Liver (tissue), 3 donors: Measurements from ENCODE around the gene E2F7.

Experiments used
- EGR1 ChIP-seq, 2 donors: IDR thresholded peaks; 2 replicates each; pipeline ENCODE4 v1.6.1; 2016 to 2018; ENCODE audit warnings: antibody characterized with exemption in 2 of 2, low read depth in 2 of 2
- FOXA1 ChIP-seq: IDR thresholded peaks from 2 replicates; pipeline ENCODE4 v1.6.1; 2016; ENCODE audit warnings: antibody characterized with exemption
- GABPA ChIP-seq, 2 donors: IDR thresholded peaks in 1 of 2; conservative IDR thresholded peaks in 1 of 2; 2 replicates each; pipeline ENCODE4 v1.6.1; 2016; ENCODE audit warnings: antibody characterized with exemption in 2 of 2, mild to moderate bottlenecking in 1 of 2, moderate library complexity in 1 of 2
- JUND ChIP-seq, 2 donors: IDR thresholded peaks; 2 replicates each; pipeline ENCODE4 v1.6.1; 2016; ENCODE audit warnings: antibody characterized with exemption in 2 of 2
- NR2F2 ChIP-seq: IDR thresholded peaks from 2 replicates; pipeline ENCODE4 v1.6.1; 2016; ENCODE audit warnings: antibody characterized with exemption
- RAD21 ChIP-seq, 2 donors: IDR thresholded peaks; 2 replicates each; pipeline ENCODE4 v1.6.1; 2016; ENCODE audit warnings: antibody characterized with exemption in 2 of 2, mild to moderate bottlenecking in 2 of 2
- SP1 ChIP-seq: IDR thresholded peaks from 2 replicates; pipeline ENCODE4 v1.6.1; 2018; ENCODE audit warnings: antibody characterized with exemption, mild to moderate bottlenecking
- TAF1 ChIP-seq: conservative IDR thresholded peaks from 2 replicates; pipeline ENCODE4 v1.6.1; 2016; ENCODE audit warnings: antibody characterized with exemption, mild to moderate bottlenecking
- TF ChIP-seq, protein P1 (sequence below): fragments of 150-350 bp; IDR thresholded peaks from 2 replicates; pipeline ENCODE4 v1.5.1; 2017; ENCODE audit warnings: improper control_type of control experiment, low read depth, low read length; ENCODE audit not compliant: missing input control
- TF ChIP-seq, protein P2 (sequence below): IDR thresholded peaks from 2 replicates; pipeline ENCODE4 v1.6.1; 2016; ENCODE audit warnings: antibody characterized with exemption
- TF ChIP-seq, protein P3 (sequence below): IDR thresholded peaks from 2 replicates; pipeline ENCODE4 v1.6.1; 2016; ENCODE audit warnings: antibody characterized with exemption
- TF ChIP-seq, protein P4 (sequence below): IDR thresholded peaks from 2 replicates; pipeline ENCODE4 v1.6.1; 2016; ENCODE audit warnings: antibody characterized with exemption, mild to moderate bottlenecking
- TF ChIP-seq, protein P5 (sequence below): IDR thresholded peaks from 2 replicates; pipeline ENCODE4 v1.6.1; 2016; ENCODE audit warnings: antibody characterized with exemption
- donor health status: healthy.
- donor health status: healthy.

DNA sequence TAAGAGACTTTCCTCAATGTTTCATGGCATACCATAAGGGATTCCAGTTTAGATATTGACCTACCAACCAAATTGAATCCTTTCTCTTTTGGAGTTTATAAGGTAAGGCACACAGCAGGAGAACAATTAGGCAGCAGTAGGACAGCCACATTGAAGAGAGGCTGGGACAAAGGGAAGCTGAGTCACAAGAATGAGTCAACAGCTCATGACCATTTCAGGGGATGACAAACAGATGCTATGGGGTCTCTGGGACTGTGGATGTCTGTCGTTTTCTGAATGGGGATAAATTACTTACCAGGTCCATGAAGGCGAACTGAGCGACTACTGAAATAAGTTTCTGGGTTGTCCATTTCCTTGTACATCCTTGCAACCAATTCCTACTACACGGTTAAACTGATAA lies 48.6 kb upstream of the E2F7 start:
- no peak for TF ChIP-seq RAD21 (IDR thresholded peaks at IDR 0.05)
- TF ChIP-seq, protein P1, sequence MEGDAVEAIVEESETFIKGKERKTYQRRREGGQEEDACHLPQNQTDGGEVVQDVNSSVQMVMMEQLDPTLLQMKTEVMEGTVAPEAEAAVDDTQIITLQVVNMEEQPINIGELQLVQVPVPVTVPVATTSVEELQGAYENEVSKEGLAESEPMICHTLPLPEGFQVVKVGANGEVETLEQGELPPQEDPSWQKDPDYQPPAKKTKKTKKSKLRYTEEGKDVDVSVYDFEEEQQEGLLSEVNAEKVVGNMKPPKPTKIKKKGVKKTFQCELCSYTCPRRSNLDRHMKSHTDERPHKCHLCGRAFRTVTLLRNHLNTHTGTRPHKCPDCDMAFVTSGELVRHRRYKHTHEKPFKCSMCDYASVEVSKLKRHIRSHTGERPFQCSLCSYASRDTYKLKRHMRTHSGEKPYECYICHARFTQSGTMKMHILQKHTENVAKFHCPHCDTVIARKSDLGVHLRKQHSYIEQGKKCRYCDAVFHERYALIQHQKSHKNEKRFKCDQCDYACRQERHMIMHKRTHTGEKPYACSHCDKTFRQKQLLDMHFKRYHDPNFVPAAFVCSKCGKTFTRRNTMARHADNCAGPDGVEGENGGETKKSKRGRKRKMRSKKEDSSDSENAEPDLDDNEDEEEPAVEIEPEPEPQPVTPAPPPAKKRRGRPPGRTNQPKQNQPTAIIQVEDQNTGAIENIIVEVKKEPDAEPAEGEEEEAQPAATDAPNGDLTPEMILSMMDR: no peak
- TF ChIP-seq GABPA (IDR thresholded peaks at IDR 0.05 in 1 of 2, conservative IDR thresholded peaks at IDR 0.05 in 1 of 2): no peak
- TF ChIP-seq, protein P2, sequence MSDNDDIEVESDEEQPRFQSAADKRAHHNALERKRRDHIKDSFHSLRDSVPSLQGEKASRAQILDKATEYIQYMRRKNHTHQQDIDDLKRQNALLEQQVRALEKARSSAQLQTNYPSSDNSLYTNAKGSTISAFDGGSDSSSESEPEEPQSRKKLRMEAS: no peak
- no peak for TF ChIP-seq TAF1
- no peak for TF ChIP-seq SP1
- no peak for TF ChIP-seq JUND (IDR thresholded peaks at IDR 0.05)
- no peak for TF ChIP-seq EGR1 (IDR thresholded peaks at IDR 0.05; ENCODE audit: low read depth in 2 of 2)
- TF ChIP-seq, protein P3, sequence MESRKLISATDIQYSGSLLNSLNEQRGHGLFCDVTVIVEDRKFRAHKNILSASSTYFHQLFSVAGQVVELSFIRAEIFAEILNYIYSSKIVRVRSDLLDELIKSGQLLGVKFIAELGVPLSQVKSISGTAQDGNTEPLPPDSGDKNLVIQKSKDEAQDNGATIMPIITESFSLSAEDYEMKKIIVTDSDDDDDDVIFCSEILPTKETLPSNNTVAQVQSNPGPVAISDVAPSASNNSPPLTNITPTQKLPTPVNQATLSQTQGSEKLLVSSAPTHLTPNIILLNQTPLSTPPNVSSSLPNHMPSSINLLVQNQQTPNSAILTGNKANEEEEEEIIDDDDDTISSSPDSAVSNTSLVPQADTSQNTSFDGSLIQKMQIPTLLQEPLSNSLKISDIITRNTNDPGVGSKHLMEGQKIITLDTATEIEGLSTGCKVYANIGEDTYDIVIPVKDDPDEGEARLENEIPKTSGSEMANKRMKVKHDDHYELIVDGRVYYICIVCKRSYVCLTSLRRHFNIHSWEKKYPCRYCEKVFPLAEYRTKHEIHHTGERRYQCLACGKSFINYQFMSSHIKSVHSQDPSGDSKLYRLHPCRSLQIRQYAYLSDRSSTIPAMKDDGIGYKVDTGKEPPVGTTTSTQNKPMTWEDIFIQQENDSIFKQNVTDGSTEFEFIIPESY: no peak
- TF ChIP-seq FOXA1: no peak
- TF ChIP-seq, protein P4, sequence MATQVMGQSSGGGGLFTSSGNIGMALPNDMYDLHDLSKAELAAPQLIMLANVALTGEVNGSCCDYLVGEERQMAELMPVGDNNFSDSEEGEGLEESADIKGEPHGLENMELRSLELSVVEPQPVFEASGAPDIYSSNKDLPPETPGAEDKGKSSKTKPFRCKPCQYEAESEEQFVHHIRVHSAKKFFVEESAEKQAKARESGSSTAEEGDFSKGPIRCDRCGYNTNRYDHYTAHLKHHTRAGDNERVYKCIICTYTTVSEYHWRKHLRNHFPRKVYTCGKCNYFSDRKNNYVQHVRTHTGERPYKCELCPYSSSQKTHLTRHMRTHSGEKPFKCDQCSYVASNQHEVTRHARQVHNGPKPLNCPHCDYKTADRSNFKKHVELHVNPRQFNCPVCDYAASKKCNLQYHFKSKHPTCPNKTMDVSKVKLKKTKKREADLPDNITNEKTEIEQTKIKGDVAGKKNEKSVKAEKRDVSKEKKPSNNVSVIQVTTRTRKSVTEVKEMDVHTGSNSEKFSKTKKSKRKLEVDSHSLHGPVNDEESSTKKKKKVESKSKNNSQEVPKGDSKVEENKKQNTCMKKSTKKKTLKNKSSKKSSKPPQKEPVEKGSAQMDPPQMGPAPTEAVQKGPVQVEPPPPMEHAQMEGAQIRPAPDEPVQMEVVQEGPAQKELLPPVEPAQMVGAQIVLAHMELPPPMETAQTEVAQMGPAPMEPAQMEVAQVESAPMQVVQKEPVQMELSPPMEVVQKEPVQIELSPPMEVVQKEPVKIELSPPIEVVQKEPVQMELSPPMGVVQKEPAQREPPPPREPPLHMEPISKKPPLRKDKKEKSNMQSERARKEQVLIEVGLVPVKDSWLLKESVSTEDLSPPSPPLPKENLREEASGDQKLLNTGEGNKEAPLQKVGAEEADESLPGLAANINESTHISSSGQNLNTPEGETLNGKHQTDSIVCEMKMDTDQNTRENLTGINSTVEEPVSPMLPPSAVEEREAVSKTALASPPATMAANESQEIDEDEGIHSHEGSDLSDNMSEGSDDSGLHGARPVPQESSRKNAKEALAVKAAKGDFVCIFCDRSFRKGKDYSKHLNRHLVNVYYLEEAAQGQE: no peak
- no peak for TF ChIP-seq NR2F2
- TF ChIP-seq, protein P5, sequence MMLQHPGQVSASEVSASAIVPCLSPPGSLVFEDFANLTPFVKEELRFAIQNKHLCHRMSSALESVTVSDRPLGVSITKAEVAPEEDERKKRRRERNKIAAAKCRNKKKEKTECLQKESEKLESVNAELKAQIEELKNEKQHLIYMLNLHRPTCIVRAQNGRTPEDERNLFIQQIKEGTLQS: no peak
